MM.1S (cell line): ENCODE data around the gene CALU.

Experiments
- DNase-seq: peaks from one replicate; pipeline ENCODE4 v3.0.0-alpha.2; 2015
- H2AFZ ChIP-seq: fragments of 300-600 bp; sonication (generic); 2 replicates; pipeline ENCODE4 v1.6.0; 2016; ENCODE audit warnings: antibody characterized with exemption, low read length
- H3F3A ChIP-seq: fragments of 300-600 bp; sonication (generic); 2 replicates; pipeline ENCODE4 v1.6.1; 2016; ENCODE audit warnings: mild to moderate bottlenecking, antibody characterized with exemption, low read length, moderate library complexity, mixed read lengths; ENCODE audit not compliant: insufficient read depth
- H3K27ac ChIP-seq: fragments of 300-600 bp; sonication (generic); 2 replicates; pipeline ENCODE4 v1.5.1; 2016; ENCODE audit warnings: mild to moderate bottlenecking, low read length
- H3K27me3 ChIP-seq: fragments of 300-600 bp; sonication (generic); replicated peaks from 2 replicates; pipeline ENCODE4 v1.6.0; 2016; ENCODE audit warnings: low read length; ENCODE audit not compliant: insufficient read depth
- H3K36me3 ChIP-seq: fragments of 300-600 bp; sonication (generic); replicated peaks from 2 replicates; pipeline ENCODE4 v1.6.1; 2016; ENCODE audit warnings: mild to moderate bottlenecking, low read length, mixed read lengths; ENCODE audit not compliant: insufficient read depth
- H3K4me1 ChIP-seq: fragments of 300-600 bp; sonication (generic); 2 replicates; pipeline ENCODE4 v1.6.1; 2016; ENCODE audit warnings: low read length, mixed read lengths
- H3K4me2 ChIP-seq: fragments of 300-600 bp; sonication (generic); 2 replicates; pipeline ENCODE4 v1.6.0; 2016; ENCODE audit warnings: low read depth, low read length
- H3K4me3 ChIP-seq: fragments of 300-600 bp; sonication (generic); 2 replicates; pipeline ENCODE4 v1.5.1; 2016; ENCODE audit warnings: low read length, mixed read lengths
- H3K79me2 ChIP-seq: fragments of 300-600 bp; sonication (generic); 2 replicates; pipeline ENCODE4 v1.6.1; 2016; ENCODE audit warnings: mixed run types, low read length, mixed read lengths
- H3K9ac ChIP-seq: fragments of 300-600 bp; sonication (generic); 2 replicates; pipeline ENCODE4 v1.6.1; 2016; ENCODE audit warnings: low read length, mixed read lengths
- H3K9me2 ChIP-seq: fragments of 300-600 bp; sonication (generic); replicated peaks from 2 replicates; pipeline ENCODE4 v1.6.1; 2016; ENCODE audit warnings: mild to moderate bottlenecking, low read length, mixed read lengths; ENCODE audit not compliant: insufficient read depth
- H3K9me3 ChIP-seq: fragments of 300-600 bp; sonication (generic); replicated peaks from 2 replicates; pipeline ENCODE4 v1.6.1; 2016; ENCODE audit warnings: mild to moderate bottlenecking, low read length, mixed read lengths; ENCODE audit not compliant: insufficient read depth
- H4K20me1 ChIP-seq: fragments of 300-600 bp; sonication (generic); 2 replicates; pipeline ENCODE4 v1.6.1; 2016; ENCODE audit warnings: mild to moderate bottlenecking, low read length, moderate library complexity, mixed read lengths; ENCODE audit not compliant: insufficient read depth
- CTCF ChIP-seq: fragments of 300-600 bp; sonication (generic); IDR thresholded peaks from 2 replicates; pipeline ENCODE4 v1.5.1; 2016; ENCODE audit warnings: antibody characterized with exemption, low read length, mixed read lengths
- EZH2 ChIP-seq: fragments of 300-600 bp; sonication (generic); optimal IDR thresholded peaks from 2 replicates; pipeline ENCODE3; 2017; ENCODE audit warnings: low read depth, mild to moderate bottlenecking, antibody characterized with exemption, low read length, mixed read lengths
- EZH2phosphoT487 ChIP-seq: fragments of 300-600 bp; sonication (generic); IDR thresholded peaks from 2 replicates; pipeline ENCODE4 v1.6.1; 2018; ENCODE audit warnings: antibody characterized with exemption, low read length

CALU gene

GRCh38 chr7:128714701-128715495 is 24.3 kb upstream of the CALU start:
- Histone ChIP-seq H3K27ac (no peak overlapping the region), H3K9me2 (no peaks in the 10 kb centered on the region), H3K4me3 (no peak overlapping the region), H3K27me3 (no peaks in the 10 kb centered on the region), H3K4me2 (no peak overlapping the region), H2AFZ (no peak overlapping the region), H3K79me2 (no peaks in the 10 kb centered on the region), H3K4me1 (no peaks in the 10 kb centered on the region), H3F3A (no peaks in the 10 kb centered on the region), H3K9me3 (no peaks in the 10 kb centered on the region), H3K9ac (no peak overlapping the region), H3K36me3 (no peaks in the 10 kb centered on the region), H4K20me1 (no peaks in the 10 kb centered on the region)
- DNase-seq: no peak
- TF ChIP-seq CTCF (no peak), EZH2 (no peak), EZH2phosphoT487 (no peak)

DNA sequence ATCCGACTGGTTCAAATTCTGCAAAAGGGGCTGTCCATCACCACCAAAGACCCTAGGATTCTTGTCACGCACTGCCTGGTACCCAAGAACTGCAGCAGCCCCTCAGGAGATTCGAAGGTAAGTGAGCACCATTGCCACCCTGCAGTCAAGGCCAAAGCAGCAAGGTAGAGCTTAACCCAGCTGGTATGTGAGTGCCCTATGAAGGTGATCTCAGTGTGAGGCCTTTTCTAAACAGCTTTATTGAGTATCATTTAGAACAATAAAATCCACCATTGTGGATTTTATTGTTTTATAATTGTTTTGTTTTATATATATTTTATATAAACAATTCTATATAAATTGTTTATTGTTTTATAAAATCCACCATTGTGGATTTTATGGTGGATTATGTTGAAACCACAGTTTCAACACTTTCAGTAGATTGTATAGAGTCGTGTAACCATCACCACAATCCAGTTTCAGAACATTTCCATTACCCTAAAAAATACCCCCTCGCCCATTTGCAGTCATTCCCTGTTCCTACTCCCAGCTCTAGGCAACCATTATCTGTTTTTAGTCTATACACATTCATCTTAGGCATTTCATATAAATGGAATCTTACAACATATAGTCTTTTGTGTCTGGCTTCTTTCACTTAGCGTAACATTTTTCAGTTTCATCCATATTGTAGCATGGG is 20.1 kb upstream of the CALU start:
- Histone ChIP-seq H3K36me3 (no peaks in the 10 kb centered on the region), H3K27ac (no peak overlapping the region)

GRCh38 chr7:128721376-128721775 is 17.8 kb upstream of the CALU start:
- DNase-seq: no peak
- Histone ChIP-seq H3K4me2 (no peak overlapping the region), H3K27ac (no peak overlapping the region), H3K79me2 (no peaks in the 10 kb centered on the region), H3K9ac (no peak overlapping the region), H3K27me3 (no peaks in the 10 kb centered on the region), H3K9me3 (no peaks in the 10 kb centered on the region), H3K9me2 (no peaks in the 10 kb centered on the region), H4K20me1 (no peaks in the 10 kb centered on the region), H3F3A (no peaks in the 10 kb centered on the region), H3K36me3 (no peaks in the 10 kb centered on the region), H3K4me1 (no peaks in the 10 kb centered on the region), H2AFZ (no peak overlapping the region), H3K4me3 (no peak overlapping the region)
- no peak for TF ChIP-seq CTCF
- no peak for TF ChIP-seq EZH2
- no peak for TF ChIP-seq EZH2phosphoT487

More for the DNA sequence above, 20.1 kb upstream of the CALU start:
- no peaks in the 10 kb centered on the region for H4K20me1 ChIP-seq
- TF ChIP-seq EZH2phosphoT487: no peak
- TF ChIP-seq CTCF: no peak
- no peak for TF ChIP-seq EZH2
- DNase-seq: no peak
- H3K9ac ChIP-seq: no peak overlapping the region
- no peaks in the 10 kb centered on the region for H3K9me2 ChIP-seq
- no peaks in the 10 kb centered on the region for H3K9me3 ChIP-seq
- H3K4me3 ChIP-seq: no peak overlapping the region
- H3K79me2 ChIP-seq: no peaks in the 10 kb centered on the region
- H3K4me2 ChIP-seq: no peak overlapping the region
- no peaks in the 10 kb centered on the region for H3K4me1 ChIP-seq
- no peaks in the 10 kb centered on the region for H3F3A ChIP-seq
- no peaks in the 10 kb centered on the region for H3K27me3 ChIP-seq
- H2AFZ ChIP-seq: no peak overlapping the region
